HEK293T (cell line): ENCODE measurements around the gene DOCK3.

Experiments used
- L3MBTL2 ChIP-seq: fragments of 450-650 bp; conservative IDR thresholded peaks from 2 replicates; pipeline ENCODE4 v1.6.1; 2016; ENCODE audit warnings: mild to moderate bottlenecking
- SP1 ChIP-seq: fragments of 450-650 bp; IDR thresholded peaks from 2 replicates; pipeline ENCODE4 v1.6.1; 2017
- ZNF384 ChIP-seq: fragments of 450-650 bp; IDR thresholded peaks from 2 replicates; pipeline ENCODE4 v1.6.1; 2016
- TF ChIP-seq, protein P1 (sequence below): fragments of 450-650 bp; IDR thresholded peaks from 2 replicates; pipeline ENCODE4 v1.6.1; 2016

DNA sequence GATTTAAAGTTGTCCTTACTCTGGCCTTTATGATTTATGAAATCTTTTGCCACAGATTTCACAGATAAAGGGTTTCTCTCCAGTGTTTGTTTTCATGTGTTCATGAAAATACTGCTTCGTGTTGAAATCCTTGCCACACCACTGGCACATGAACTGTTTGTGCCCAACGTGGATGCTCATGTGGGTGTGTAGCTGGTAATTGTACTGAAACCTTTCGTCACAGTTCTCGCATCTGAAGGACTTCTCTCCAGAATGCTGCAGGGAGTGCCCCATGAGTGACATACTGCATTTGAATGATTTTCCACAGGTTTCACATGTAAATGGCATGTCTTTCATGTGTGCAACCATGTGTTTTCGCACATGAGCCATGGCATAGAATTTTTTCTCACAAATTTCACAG lies 111.9 kb downstream of the DOCK3 start:
- no peak for TF ChIP-seq SP1
- TF ChIP-seq, protein P1, sequence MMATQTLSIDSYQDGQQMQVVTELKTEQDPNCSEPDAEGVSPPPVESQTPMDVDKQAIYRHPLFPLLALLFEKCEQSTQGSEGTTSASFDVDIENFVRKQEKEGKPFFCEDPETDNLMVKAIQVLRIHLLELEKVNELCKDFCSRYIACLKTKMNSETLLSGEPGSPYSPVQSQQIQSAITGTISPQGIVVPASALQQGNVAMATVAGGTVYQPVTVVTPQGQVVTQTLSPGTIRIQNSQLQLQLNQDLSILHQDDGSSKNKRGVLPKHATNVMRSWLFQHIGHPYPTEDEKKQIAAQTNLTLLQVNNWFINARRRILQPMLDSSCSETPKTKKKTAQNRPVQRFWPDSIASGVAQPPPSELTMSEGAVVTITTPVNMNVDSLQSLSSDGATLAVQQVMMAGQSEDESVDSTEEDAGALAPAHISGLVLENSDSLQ = no peak
- TF ChIP-seq ZNF384 = no peak
- no peak for TF ChIP-seq L3MBTL2
